Smooth muscle cell (in vitro differentiated cells): ENCODE data around the gene TTC39A. TPM values are rescaled to one million over a fixed set of nuclear protein-coding genes. Genes with fewer than 3 reads are reported as not detected.

Source experiments
- DNase-seq: peaks from one replicate; lab custom pipeline; 2025; ENCODE audit not compliant: unreplicated experiment; lab: John Stamatoyannopoulos, UW
- H2AFZ ChIP-seq: fragments of 200-600 bp; sonication (generic); 2 replicates; pipeline ENCODE4 v1.6.0; 2016; ENCODE audit warnings: antibody characterized with exemption, low read depth, mild to moderate bottlenecking
- H3F3A ChIP-seq: fragments of 200-600 bp; sonication (generic); 2 replicates; pipeline ENCODE4 v1.6.0; 2017; ENCODE audit warnings: antibody characterized with exemption, low read depth
- H3K27ac ChIP-seq: fragments of 200-600 bp; sonication (generic); 2 replicates; pipeline ENCODE4 v1.5.1; 2016; ENCODE audit warnings: low read depth, mild to moderate bottlenecking
- H3K27me3 ChIP-seq: fragments of 200-600 bp; sonication (generic); 2 replicates; pipeline ENCODE4 v1.6.1; 2016; ENCODE audit warnings: low read depth, mild to moderate bottlenecking
- H3K36me3 ChIP-seq: fragments of 200-600 bp; sonication (generic); 2 replicates; pipeline ENCODE4 v1.5.1; 2016; ENCODE audit warnings: low read depth
- H3K4me1 ChIP-seq: fragments of 200-600 bp; sonication (generic); 2 replicates; pipeline ENCODE4 v1.5.1; 2016; ENCODE audit warnings: low read depth
- H3K4me2 ChIP-seq: fragments of 200-600 bp; sonication (generic); 2 replicates; pipeline ENCODE4 v1.6.0; 2016; ENCODE audit warnings: mild to moderate bottlenecking
- H3K4me3 ChIP-seq: fragments of 200-600 bp; sonication (generic); 2 replicates; pipeline ENCODE4 v1.5.1; 2016; ENCODE audit warnings: mild to moderate bottlenecking
- H3K79me2 ChIP-seq: fragments of 200-600 bp; sonication (generic); 2 replicates; pipeline ENCODE4 v1.6.0; 2016; ENCODE audit warnings: low read depth, mild to moderate bottlenecking
- H3K9ac ChIP-seq: fragments of 200-600 bp; sonication (generic); 2 replicates; pipeline ENCODE4 v1.6.0; 2016; ENCODE audit warnings: low read depth
- H3K9me3 ChIP-seq: fragments of 200-600 bp; sonication (generic); replicated peaks from 2 replicates; pipeline ENCODE4 v1.5.1; 2016; ENCODE audit warnings: low read depth
- H4K20me1 ChIP-seq: fragments of 200-600 bp; sonication (generic); 2 replicates; pipeline ENCODE4 v1.6.0; 2016; ENCODE audit warnings: low read depth
- CTCF ChIP-seq: fragments of 200-600 bp; sonication (generic); IDR thresholded peaks from 2 replicates; pipeline ENCODE4 v1.5.1; 2017; ENCODE audit warnings: borderline replicate concordance, mild to moderate bottlenecking, antibody characterized with exemption; ENCODE audit not compliant: insufficient read depth, poor library complexity, severe bottlenecking
- WGBS: methylation state at CpG from one replicate; pipeline ENCODE4 v1.1.7; 2016; ENCODE audit warnings: low lambda C conversion rate; 5-methylcytosine and 5-hydroxymethylcytosine counted together
- polyA plus RNA-seq: library from polyadenylated mRNA; unstranded; fragments of >200 nt; fragmentation: Nextera tagmentation; extraction: Ambion mirVana; gene quantifications from 2 replicates; pipeline ENCODE4 v1.2.1, GENCODE V29; 2016
- total RNA-seq: library from RNA; depleted of rRNA; stranded (reverse); fragments of >200 nt; gene quantifications from 2 replicates; pipeline ENCODE4 v1.2.3, GENCODE V29; 2014

TTC39A gene
- total and polyA plus RNA-seq, 2 experiments from 2014 or later: 0.27 to 2.2 TPM

GRCh38 chr1:51270751-51271150, 59.6 kb downstream of the TTC39A start:
- peaks cover 76% of the 10 kb centered on the region for H4K20me1 ChIP-seq
- H3K79me2 ChIP-seq: peaks cover 46% of the 10 kb centered on the region
- no peaks in the 10 kb centered on the region for H3K4me1 ChIP-seq
- no peak overlapping the region for H3K4me2 ChIP-seq
- no peaks in the 10 kb centered on the region for H3F3A ChIP-seq
- no peaks in the 10 kb centered on the region for H3K27me3 ChIP-seq
- no peak overlapping the region for H2AFZ ChIP-seq
- TF ChIP-seq CTCF: no peak
- H3K4me3 ChIP-seq: no peak overlapping the region
- H3K9me3 ChIP-seq: no peaks in the 10 kb centered on the region
- no peak overlapping the region for H3K27ac ChIP-seq
- no peak overlapping the region for H3K9ac ChIP-seq
- peaks cover 10% of the 10 kb centered on the region for H3K36me3 ChIP-seq
- no peak for DNase-seq

- DNase-seq: no peak
- Histone ChIP-seq H3K4me3 (no peak overlapping the region), H3K9ac (no peak overlapping the region), H3K36me3 (peaks cover 10% of the 10 kb centered on the region), H3K9me3 (no peaks in the 10 kb centered on the region), H3K27me3 (no peaks in the 10 kb centered on the region), H4K20me1 (peaks cover 83% of the 10 kb centered on the region), H3K27ac (peak overlapping the region; percentile 60), H3F3A (peaks cover 4% of the 10 kb centered on the region), H2AFZ (no peak overlapping the region), H3K4me1 (peaks cover 3% of the 10 kb centered on the region), H3K79me2 (peaks cover 61% of the 10 kb centered on the region), H3K4me2 (peak overlapping the region; percentile 25)
- 81% methylated on average over 2 of the region's 2 CpGs for whole genome bisulfite sequencing
- no peak for TF ChIP-seq CTCF
Observed at GRCh38 chr1:51268634-51269033, 61.7 kb downstream of the TTC39A start.

- no peak for TF ChIP-seq CTCF
- Histone ChIP-seq H3K9me3 (no peaks in the 10 kb centered on the region), H3K36me3 (peaks cover 2% of the 10 kb centered on the region), H3K79me2 (peaks cover 75% of the 10 kb centered on the region), H3K4me3 (no peak overlapping the region), H3K27ac (no peak overlapping the region), H2AFZ (no peak overlapping the region), H4K20me1 (peaks cover 94% of the 10 kb centered on the region), H3K9ac (no peak overlapping the region), H3K27me3 (no peaks in the 10 kb centered on the region), H3K4me2 (no peak overlapping the region), H3K4me1 (peaks cover 7% of the 10 kb centered on the region), H3F3A (peaks cover 7% of the 10 kb centered on the region)
- 99% methylated on average over 4 of the region's 4 CpGs for WGBS
- no peak for DNase-seq
Observed at GRCh38 chr1:51266791-51267190, 63.6 kb downstream of the TTC39A start.

GRCh38 chr1:51266181-51266580, 64.2 kb downstream of the TTC39A start:
- no peak for TF ChIP-seq CTCF
- Histone ChIP-seq H3K9me3 (no peaks in the 10 kb centered on the region), H3K27ac (no peak overlapping the region), H3K4me2 (no peak overlapping the region), H3K36me3 (no peaks in the 10 kb centered on the region), H3K4me3 (no peak overlapping the region), H2AFZ (no peak overlapping the region), H3K27me3 (no peaks in the 10 kb centered on the region), H3F3A (peaks cover 7% of the 10 kb centered on the region), H3K79me2 (peaks cover 78% of the 10 kb centered on the region), H3K9ac (no peak overlapping the region), H3K4me1 (peaks cover 7% of the 10 kb centered on the region), H4K20me1 (peaks cover 94% of the 10 kb centered on the region)
- WGBS: 93% methylated on average over 2 of the region's 2 CpGs
- no peak for DNase-seq
